Omental fat pad (tissue), 4 donors: Measurements from ENCODE around the gene CLEC10A. TPM values are rescaled to one million over a fixed set of nuclear protein-coding genes. Genes with fewer than 3 reads are reported as not detected.

Experiments
- ATAC-seq: fragments of 150-250 bp; one replicate; pipeline ENCODE4 v1.9.1; 2016; ENCODE audit warnings: mild to moderate bottlenecking, moderate library complexity; ENCODE audit not compliant: low FRiP score
- DNase-seq: peaks from one replicate; pipeline ENCODE4 v3.0.0-alpha.2; 2019; ENCODE audit warnings: low spot score
- total RNA-seq, 4 donors: library from RNA; depleted of rRNA; stranded (reverse); fragments of >200 nt; gene quantifications; one replicate each; pipeline ENCODE4 v1.1.0, GENCODE V29; 2016
- TF ChIP-seq, protein P1 (sequence below), 3 donors: fragments of 450-650 bp; IDR thresholded peaks; one replicate each; pipeline ENCODE4 v1.5.1; 2016 to 2017; ENCODE audit warnings: antibody characterized with exemption in 3 of 3, mild to moderate bottlenecking in 3 of 3, moderate library complexity in 2 of 3

Gene CLEC10A
- total RNA-seq, 4 donors from 2014 or later = 7.2 to 21.7 (median 15.7) TPM

DNA sequence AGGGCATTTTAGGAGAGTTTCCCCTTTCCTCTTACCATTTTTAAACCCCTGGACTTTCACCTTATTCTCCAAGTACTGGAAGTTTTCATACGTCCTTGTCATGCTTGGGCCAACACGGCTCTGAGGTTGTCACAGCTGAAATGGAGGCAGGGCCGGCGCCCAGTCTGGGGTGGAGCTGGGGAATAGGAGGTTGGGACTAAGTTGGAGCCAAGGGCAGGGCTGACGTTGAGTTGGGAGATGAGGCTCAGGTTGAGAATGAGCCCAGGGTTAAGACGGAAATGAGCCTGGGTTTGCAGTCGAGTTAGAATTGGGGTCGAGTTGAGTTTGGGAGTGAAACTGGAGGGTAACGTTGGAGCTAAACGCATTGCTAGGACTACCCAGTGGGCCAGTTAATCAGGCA, 1.3 kb downstream of the CLEC10A start:
- ATAC-seq (no peak), DNase-seq (no peak)
- TF ChIP-seq, protein P1, sequence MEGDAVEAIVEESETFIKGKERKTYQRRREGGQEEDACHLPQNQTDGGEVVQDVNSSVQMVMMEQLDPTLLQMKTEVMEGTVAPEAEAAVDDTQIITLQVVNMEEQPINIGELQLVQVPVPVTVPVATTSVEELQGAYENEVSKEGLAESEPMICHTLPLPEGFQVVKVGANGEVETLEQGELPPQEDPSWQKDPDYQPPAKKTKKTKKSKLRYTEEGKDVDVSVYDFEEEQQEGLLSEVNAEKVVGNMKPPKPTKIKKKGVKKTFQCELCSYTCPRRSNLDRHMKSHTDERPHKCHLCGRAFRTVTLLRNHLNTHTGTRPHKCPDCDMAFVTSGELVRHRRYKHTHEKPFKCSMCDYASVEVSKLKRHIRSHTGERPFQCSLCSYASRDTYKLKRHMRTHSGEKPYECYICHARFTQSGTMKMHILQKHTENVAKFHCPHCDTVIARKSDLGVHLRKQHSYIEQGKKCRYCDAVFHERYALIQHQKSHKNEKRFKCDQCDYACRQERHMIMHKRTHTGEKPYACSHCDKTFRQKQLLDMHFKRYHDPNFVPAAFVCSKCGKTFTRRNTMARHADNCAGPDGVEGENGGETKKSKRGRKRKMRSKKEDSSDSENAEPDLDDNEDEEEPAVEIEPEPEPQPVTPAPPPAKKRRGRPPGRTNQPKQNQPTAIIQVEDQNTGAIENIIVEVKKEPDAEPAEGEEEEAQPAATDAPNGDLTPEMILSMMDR (IDR thresholded peaks at IDR 0.05) = no peak

DNA sequence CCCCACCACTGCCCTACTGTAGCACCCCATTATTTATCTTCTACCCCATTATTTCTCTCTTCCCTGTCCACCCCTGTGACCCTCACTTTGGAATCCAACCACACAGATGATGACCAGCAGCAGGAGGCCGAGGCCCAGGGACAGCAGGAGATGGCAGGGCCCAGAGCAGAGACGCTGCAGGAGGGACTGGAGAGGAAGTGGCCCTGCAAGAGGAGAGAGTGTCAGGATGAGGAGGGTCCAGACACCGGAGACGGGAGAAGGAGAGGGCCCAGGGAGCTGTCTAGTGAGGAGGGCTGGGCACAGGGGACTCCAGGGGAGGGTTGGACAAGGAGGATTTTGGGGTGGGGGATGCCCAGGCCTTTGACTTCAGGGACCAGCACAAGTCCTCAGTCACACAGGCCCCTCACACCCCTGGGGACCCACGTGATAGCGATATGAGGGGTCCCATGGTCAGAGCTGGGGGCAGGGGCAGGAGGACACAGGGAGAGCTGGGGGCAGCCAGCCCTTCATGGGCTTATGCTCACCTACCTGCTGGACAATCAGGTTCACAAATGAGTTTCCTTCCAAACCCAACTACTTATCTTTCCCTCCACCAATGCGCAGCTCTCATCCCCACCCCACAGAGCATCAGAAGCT, 2.0 kb downstream of the CLEC10A start:
- no peak for ATAC-seq
- TF ChIP-seq, protein P1 (IDR thresholded peaks at IDR 0.05) = no peak
- DNase-seq = no peak

DNA sequence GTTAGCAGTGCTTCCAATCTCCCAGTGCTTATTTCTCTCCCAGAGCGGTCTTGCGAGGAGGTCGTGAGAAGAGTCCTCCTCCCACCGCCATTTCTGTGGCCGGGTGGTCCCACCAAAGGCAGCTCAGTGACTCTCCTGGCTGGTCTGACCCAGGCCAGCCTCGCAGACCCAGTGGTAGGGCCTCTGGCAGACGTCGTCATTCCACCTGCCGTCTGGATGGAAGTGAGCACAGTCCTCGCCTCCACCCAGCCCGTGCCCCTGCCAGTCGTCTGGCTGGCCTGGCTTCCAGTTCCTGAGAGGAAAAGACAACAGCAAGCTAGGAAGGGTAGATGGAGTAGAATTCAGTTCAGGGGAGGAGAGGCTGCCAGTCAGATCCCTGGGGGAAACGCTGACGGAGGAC, 5.1 kb downstream of the CLEC10A start:
- ATAC-seq = no peak
- TF ChIP-seq, protein P1 (IDR thresholded peaks at IDR 0.05) = no peak
- DNase-seq = no peak

DNA sequence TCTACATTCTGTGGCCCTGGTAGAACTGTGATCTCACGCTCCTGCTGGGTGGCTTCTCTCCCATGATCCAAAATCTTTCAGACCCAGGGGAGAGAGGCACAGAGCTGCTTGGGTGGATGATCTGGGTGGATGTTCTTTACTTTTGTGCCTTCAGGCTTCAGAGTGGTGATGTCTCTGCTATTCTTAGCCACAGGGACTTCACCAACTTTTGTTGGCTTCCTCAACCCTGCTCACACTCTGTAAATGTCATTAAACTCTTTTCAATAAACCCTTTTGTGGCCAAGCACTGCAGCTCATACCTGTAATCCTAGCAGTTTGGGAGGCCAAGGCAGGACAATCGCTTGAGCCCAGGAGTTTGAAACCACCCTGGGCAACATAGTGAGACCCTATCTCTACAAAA, 7.6 kb downstream of the CLEC10A start:
- DNase-seq (no peak), ATAC-seq (no peak)
- TF ChIP-seq, protein P1 (IDR thresholded peaks at IDR 0.05) = no peak

DNA sequence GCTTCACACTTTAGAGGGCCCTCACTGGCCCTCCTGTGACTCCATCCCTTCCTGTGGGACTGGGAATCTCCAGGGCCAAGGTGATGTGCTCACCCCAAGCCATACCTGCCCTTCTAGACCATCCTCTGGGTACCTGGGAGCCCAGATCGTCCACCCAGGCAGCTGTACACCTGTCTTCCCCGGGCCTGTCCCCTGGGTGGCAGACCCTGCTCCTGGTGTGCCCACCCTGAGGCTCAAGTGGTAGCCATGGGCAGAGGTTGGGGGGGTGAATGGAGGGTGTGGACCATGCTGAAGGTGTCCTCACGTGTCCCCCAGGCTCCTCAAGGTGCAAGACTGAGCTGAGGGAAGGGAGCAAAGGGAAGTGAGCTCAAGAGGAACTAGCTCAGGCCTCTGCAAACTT, 9.3 kb downstream of the CLEC10A start:
- no peak for ATAC-seq
- TF ChIP-seq, protein P1 (IDR thresholded peaks at IDR 0.05) = no peak
- no peak for DNase-seq

DNA sequence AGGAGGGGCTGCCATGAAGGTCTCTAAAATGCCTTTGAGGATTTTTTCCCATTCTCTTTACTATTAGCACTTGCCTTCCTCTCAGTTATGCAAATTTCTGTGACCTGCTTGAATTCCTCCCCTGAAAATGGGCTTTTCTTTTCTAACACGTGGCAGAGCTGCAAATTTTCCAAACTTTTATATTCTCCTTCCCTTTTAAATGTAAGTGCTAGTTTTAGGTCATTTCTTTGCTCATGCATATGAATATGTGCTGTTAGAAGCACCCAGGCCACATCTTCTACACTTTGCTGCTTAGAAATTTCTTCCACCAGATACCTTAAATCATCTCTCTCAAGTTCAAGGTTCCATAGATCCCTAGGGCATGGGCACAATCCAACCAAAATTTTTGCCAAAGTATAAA, 11.8 kb downstream of the CLEC10A start:
- TF ChIP-seq, protein P1 (IDR thresholded peaks at IDR 0.05) = no peak
- ATAC-seq (no peak), DNase-seq (no peak)

DNA sequence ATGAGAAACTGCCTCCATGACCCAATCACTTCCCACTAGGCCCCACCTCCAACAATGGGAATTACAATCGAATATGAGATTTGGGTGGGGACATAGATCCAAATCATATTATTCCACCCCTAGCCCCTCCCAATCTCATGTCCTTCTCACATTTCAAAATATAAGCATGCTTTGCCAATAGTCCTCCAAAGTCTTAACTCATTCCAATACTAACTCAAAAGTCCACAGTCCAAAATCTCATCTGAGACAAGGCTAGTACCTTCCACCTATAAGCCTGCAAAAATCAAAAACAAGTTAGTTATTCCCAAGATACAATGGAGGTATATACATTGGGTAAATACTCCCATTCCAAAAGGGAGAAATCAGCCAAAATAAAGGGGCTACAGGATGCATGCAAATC, 12.9 kb downstream of the CLEC10A start:
- DNase-seq = no peak
- ATAC-seq = no peak
- TF ChIP-seq, protein P1 (IDR thresholded peaks at IDR 0.05) = no peak
